PFSK-1 (cell line): ENCODE results near the gene C3orf49.

Experiments used
- FOXP2 ChIP-seq: optimal IDR thresholded peaks from 2 replicates; pipeline ENCODE3; 2011; ENCODE audit warnings: borderline replicate concordance, control low read depth, inconsistent platforms; ENCODE audit not compliant: insufficient read depth; ENCODE audit errors: extremely low read length, extremely low read depth
- POLR2AphosphoS5 ChIP-seq: IDR thresholded peaks from 2 replicates; pipeline ENCODE4 v1.6.1; 2012; ENCODE audit warnings: low read depth, mild to moderate bottlenecking, control low read depth, low read length, moderate library complexity
- SIN3A ChIP-seq: IDR thresholded peaks from 2 replicates; pipeline ENCODE4 v1.6.1; 2012; ENCODE audit warnings: mild to moderate bottlenecking, low read length, moderate library complexity, borderline replicate concordance; ENCODE audit not compliant: insufficient read depth
- TAF1 ChIP-seq: IDR thresholded peaks from 2 replicates; pipeline ENCODE4 v1.6.1; 2012; ENCODE audit warnings: low read length, control low read depth, borderline replicate concordance; ENCODE audit not compliant: insufficient read depth
- TF ChIP-seq, protein P1 (sequence below), 2 experiments: IDR thresholded peaks; 2 replicates each; pipeline versions ENCODE4 v1.6.1 to v1.8.0; 2011 to 2012; ENCODE audit warnings: low read depth in 2 of 2, low read length in 2 of 2, control low read depth in 1 of 2, inconsistent platforms in 1 of 2, mild to moderate bottlenecking in 1 of 2, moderate library complexity in 1 of 2; ENCODE audit not compliant: insufficient read depth in 1 of 2

C3orf49 gene

GRCh38 chr3:63853106-63853505, 34.0 kb downstream of the C3orf49 start:
- TF ChIP-seq FOXP2 (no peak), TAF1 (no peak), SIN3A (no peak), POLR2AphosphoS5 (no peak)
- TF ChIP-seq, protein P1, sequence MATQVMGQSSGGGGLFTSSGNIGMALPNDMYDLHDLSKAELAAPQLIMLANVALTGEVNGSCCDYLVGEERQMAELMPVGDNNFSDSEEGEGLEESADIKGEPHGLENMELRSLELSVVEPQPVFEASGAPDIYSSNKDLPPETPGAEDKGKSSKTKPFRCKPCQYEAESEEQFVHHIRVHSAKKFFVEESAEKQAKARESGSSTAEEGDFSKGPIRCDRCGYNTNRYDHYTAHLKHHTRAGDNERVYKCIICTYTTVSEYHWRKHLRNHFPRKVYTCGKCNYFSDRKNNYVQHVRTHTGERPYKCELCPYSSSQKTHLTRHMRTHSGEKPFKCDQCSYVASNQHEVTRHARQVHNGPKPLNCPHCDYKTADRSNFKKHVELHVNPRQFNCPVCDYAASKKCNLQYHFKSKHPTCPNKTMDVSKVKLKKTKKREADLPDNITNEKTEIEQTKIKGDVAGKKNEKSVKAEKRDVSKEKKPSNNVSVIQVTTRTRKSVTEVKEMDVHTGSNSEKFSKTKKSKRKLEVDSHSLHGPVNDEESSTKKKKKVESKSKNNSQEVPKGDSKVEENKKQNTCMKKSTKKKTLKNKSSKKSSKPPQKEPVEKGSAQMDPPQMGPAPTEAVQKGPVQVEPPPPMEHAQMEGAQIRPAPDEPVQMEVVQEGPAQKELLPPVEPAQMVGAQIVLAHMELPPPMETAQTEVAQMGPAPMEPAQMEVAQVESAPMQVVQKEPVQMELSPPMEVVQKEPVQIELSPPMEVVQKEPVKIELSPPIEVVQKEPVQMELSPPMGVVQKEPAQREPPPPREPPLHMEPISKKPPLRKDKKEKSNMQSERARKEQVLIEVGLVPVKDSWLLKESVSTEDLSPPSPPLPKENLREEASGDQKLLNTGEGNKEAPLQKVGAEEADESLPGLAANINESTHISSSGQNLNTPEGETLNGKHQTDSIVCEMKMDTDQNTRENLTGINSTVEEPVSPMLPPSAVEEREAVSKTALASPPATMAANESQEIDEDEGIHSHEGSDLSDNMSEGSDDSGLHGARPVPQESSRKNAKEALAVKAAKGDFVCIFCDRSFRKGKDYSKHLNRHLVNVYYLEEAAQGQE (IDR thresholded peaks at IDR 0.05; ENCODE audit: insufficient read depth in 1 of 2, low read depth in 2 of 2, low read length in 2 of 2): no peak

GRCh38 chr3:63855333-63855940, 36.3 kb downstream of the C3orf49 start:
- TF ChIP-seq FOXP2: no peak
- TF ChIP-seq TAF1: no peak
- TF ChIP-seq POLR2AphosphoS5: no peak
- TF ChIP-seq, protein P1 (IDR thresholded peaks at IDR 0.05; ENCODE audit: insufficient read depth in 1 of 2, low read depth in 2 of 2, low read length in 2 of 2): no peak
- TF ChIP-seq SIN3A: no peak

GRCh38 chr3:63857311-63857710, 38.2 kb downstream of the C3orf49 start:
- TF ChIP-seq, protein P1 (IDR thresholded peaks at IDR 0.05; ENCODE audit: insufficient read depth in 1 of 2, low read depth in 2 of 2, low read length in 2 of 2): no peak
- no peak for TF ChIP-seq TAF1
- TF ChIP-seq POLR2AphosphoS5: no peak
- no peak for TF ChIP-seq FOXP2

GRCh38 chr3:63860776-63861175, 41.7 kb downstream of the C3orf49 start:
- TF ChIP-seq POLR2AphosphoS5 (no peak), FOXP2 (no peak), SIN3A (no peak), TAF1 (no peak)
- TF ChIP-seq, protein P1 (IDR thresholded peaks at IDR 0.05; ENCODE audit: insufficient read depth in 1 of 2, low read depth in 2 of 2, low read length in 2 of 2): no peak

DNA sequence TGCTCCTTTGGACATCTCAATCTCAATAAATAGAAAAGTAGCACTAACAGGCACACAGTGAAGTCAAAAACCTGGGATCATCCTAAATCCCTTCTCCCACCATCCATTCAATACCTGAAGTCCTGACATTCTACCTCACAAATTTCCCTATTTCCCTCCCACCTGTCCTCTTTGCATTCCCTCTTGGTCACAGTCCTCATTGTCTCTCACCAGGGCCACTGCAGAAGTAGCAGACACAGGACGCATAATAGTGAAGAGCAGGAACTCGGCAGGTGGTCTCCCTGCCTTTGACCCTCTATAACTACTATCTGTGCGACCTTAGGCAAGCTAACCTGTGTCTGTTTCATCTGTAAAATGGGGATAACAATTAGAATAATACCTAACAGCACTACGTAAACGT, 42.2 kb downstream of the C3orf49 start:
- no peak for TF ChIP-seq POLR2AphosphoS5
- no peak for TF ChIP-seq TAF1
- no peak for TF ChIP-seq SIN3A
- TF ChIP-seq, protein P1 (IDR thresholded peaks at IDR 0.05; ENCODE audit: insufficient read depth in 1 of 2, low read depth in 2 of 2, low read length in 2 of 2): no peak
- no peak for TF ChIP-seq FOXP2
